Measurements from ENCODE around the gene PPM1A. TPM values are rescaled to one million over a fixed set of nuclear protein-coding genes. Genes with fewer than 3 reads are reported as not detected.

The PPM1A gene
- total RNA-seq (ENCODE audit: unreplicated experiment), result 38.0 TPM
- long read RNA-seq, full-length matches to known transcripts, result 4 of 7 reads
- long read RNA-seq, partial matches to known transcripts, result 2 of 7 reads
- long read RNA-seq, other reads (novel, unspliced or antisense), result 1 of 7 reads

DNA sequence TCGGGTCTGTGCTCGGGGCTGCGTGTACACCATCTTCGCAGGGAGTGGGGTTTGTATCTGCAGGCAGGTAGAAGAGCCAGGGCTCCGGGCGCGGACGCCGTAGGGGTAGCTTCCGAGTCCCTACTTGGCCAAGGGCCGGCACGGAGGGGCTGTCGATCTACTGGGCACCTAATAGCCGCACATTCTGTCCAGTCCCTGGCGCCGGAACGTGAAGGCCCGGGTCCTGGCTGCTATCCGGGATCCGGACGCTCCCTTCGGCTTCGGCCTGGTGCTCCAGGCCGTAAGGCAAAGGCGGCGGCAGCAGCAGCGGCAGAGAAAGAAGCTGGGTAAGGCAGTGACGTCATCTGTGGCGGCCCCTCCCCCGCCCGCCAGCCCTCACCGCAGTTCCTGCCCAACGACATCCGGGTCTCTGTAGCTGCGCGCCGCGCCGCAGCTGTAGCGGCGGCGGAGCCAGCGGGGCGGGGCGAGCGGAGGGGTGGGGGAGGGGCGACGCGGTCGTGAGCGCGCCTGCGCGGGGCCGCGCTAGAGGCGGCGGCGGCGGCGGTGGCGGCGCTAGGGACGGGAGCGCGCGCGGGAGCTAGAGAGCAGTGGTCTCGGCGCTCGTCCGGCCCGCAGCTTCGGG lies at the start of gene PPM1A:
TSS of gene PPM1A (plus strand) at position 525 of the 622 bp plus-strand sequence. CDS start 33,483 bp downstream, outside the sequence.
- DNase-seq (ENCODE audit: low spot score), result peak; percentile 94
- Mint-ChIP-seq H3K27me3 (ENCODE audit: unreplicated experiment) (peaks cover 10% of the 10 kb centered on the region), H3K4me1 (ENCODE audit: unreplicated experiment) (peaks cover 37% of the 10 kb centered on the region), H3K9me3 (ENCODE audit: unreplicated experiment) (no peaks in the 10 kb centered on the region), H3K36me3 (ENCODE audit: low read depth, unreplicated experiment) (no peaks in the 10 kb centered on the region), H3K4me3 (ENCODE audit: unreplicated experiment) (peak within 1 kb of the TSS; percentile 92), H3K27ac (ENCODE audit: unreplicated experiment) (peak within 1 kb of the TSS; percentile 98)
- TF ChIP-seq, protein P1, sequence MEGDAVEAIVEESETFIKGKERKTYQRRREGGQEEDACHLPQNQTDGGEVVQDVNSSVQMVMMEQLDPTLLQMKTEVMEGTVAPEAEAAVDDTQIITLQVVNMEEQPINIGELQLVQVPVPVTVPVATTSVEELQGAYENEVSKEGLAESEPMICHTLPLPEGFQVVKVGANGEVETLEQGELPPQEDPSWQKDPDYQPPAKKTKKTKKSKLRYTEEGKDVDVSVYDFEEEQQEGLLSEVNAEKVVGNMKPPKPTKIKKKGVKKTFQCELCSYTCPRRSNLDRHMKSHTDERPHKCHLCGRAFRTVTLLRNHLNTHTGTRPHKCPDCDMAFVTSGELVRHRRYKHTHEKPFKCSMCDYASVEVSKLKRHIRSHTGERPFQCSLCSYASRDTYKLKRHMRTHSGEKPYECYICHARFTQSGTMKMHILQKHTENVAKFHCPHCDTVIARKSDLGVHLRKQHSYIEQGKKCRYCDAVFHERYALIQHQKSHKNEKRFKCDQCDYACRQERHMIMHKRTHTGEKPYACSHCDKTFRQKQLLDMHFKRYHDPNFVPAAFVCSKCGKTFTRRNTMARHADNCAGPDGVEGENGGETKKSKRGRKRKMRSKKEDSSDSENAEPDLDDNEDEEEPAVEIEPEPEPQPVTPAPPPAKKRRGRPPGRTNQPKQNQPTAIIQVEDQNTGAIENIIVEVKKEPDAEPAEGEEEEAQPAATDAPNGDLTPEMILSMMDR (IDR thresholded peaks at IDR 0.05; ENCODE audit: unreplicated experiment), result no peak

DNA sequence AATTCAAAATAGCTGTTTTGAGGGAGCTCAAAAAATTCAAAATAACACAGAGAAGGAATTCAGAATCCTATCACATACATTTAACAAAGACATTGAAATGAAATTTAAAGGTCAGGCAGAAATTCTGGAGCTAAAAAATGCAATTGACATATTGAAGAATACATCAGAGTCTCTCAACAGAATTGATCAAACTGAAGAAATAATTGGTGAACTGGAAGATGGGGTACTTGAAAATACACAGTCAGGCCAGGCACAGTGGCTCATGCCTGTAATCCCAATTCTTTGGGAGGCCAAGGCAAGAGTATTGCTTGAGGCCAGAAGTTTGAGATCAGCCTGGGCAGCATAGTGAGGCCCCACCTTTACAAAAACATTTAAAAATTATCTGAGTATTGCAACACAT lies 49.7 kb upstream of the PPM1A start:
- Mint-ChIP-seq H3K4me3 (ENCODE audit: unreplicated experiment) (no peak overlapping the region), H3K27ac (ENCODE audit: unreplicated experiment) (no peak overlapping the region), H3K27me3 (ENCODE audit: unreplicated experiment) (no peaks in the 10 kb centered on the region), H3K36me3 (ENCODE audit: low read depth, unreplicated experiment) (no peaks in the 10 kb centered on the region), H3K4me1 (ENCODE audit: unreplicated experiment) (peaks cover 12% of the 10 kb centered on the region), H3K9me3 (ENCODE audit: unreplicated experiment) (no peaks in the 10 kb centered on the region)
- no peak for DNase-seq (ENCODE audit: low spot score)
- TF ChIP-seq, protein P1 (IDR thresholded peaks at IDR 0.05; ENCODE audit: unreplicated experiment), result no peak

GRCh38 chr14:60204104-60204842 lies 44.7 kb upstream of the PPM1A start:
- H3K9me3 Mint-ChIP-seq (ENCODE audit: unreplicated experiment), result no peaks in the 10 kb centered on the region
- H3K27ac Mint-ChIP-seq (ENCODE audit: unreplicated experiment), result no peak overlapping the region
- no peaks in the 10 kb centered on the region for H3K4me1 Mint-ChIP-seq (ENCODE audit: unreplicated experiment)
- no peak overlapping the region for H3K4me3 Mint-ChIP-seq (ENCODE audit: unreplicated experiment)
- TF ChIP-seq, protein P1 (IDR thresholded peaks at IDR 0.05; ENCODE audit: unreplicated experiment), result no peak
- no peaks in the 10 kb centered on the region for H3K36me3 Mint-ChIP-seq (ENCODE audit: low read depth, unreplicated experiment)
- H3K27me3 Mint-ChIP-seq (ENCODE audit: unreplicated experiment), result no peaks in the 10 kb centered on the region
- no peak for DNase-seq (ENCODE audit: low spot score)

- no peak for DNase-seq (ENCODE audit: low spot score)
- Mint-ChIP-seq H3K27me3 (ENCODE audit: unreplicated experiment) (no peaks in the 10 kb centered on the region), H3K4me1 (ENCODE audit: unreplicated experiment) (no peaks in the 10 kb centered on the region), H3K27ac (ENCODE audit: unreplicated experiment) (no peak overlapping the region), H3K36me3 (ENCODE audit: low read depth, unreplicated experiment) (no peaks in the 10 kb centered on the region), H3K4me3 (ENCODE audit: unreplicated experiment) (no peak overlapping the region), H3K9me3 (ENCODE audit: unreplicated experiment) (no peaks in the 10 kb centered on the region)
- TF ChIP-seq, protein P1 (IDR thresholded peaks at IDR 0.05; ENCODE audit: unreplicated experiment), result no peak
Measured at GRCh38 chr14:60204843-60205774, 43.9 kb upstream of the PPM1A start.
